SK-N-SH (cell line): ENCODE results near the gene DMD.

Experiments
- CHD2 ChIP-seq: fragments of 150-350 bp; IDR thresholded peaks from 2 replicates; pipeline ENCODE4 v1.6.1; 2018; ENCODE audit warnings: low read length; ENCODE audit not compliant: partially characterized antibody
- EZH2phosphoT487 ChIP-seq: fragments of 200-600 bp; sonication (generic); IDR thresholded peaks from 2 replicates; pipeline ENCODE4 v1.6.1; 2017; ENCODE audit warnings: low read depth, mixed run types, mild to moderate bottlenecking, antibody characterized with exemption, moderate library complexity, borderline replicate concordance
- FOSL2 ChIP-seq: IDR thresholded peaks from 2 replicates; pipeline ENCODE4 v1.4.0; 2012; ENCODE audit warnings: low read depth, mild to moderate bottlenecking, moderate library complexity, borderline replicate concordance
- FOXM1 ChIP-seq: IDR thresholded peaks from 2 replicates; pipeline ENCODE4 v1.4.0; 2012; ENCODE audit warnings: low read depth, mild to moderate bottlenecking
- POLR2AphosphoS5 ChIP-seq: IDR thresholded peaks from 2 replicates; pipeline ENCODE4 v1.6.1; 2012; ENCODE audit warnings: low read depth, low read length
- RCOR1 ChIP-seq: fragments of 150-350 bp; IDR thresholded peaks from 2 replicates; pipeline ENCODE4 v1.6.1; 2017; ENCODE audit warnings: antibody characterized with exemption, low read length
- RFX5 ChIP-seq: IDR thresholded peaks from 2 replicates; pipeline ENCODE4 v1.6.1; 2012; ENCODE audit warnings: mild to moderate bottlenecking, improper control_type of control experiment, low read length
- TAF1 ChIP-seq: IDR thresholded peaks from 2 replicates; pipeline ENCODE4 v1.6.1; 2012; ENCODE audit warnings: low read depth, mild to moderate bottlenecking, low read length, moderate library complexity, borderline replicate concordance
- YY1 ChIP-seq: IDR thresholded peaks from 2 replicates; pipeline ENCODE4 v1.4.0; 2012; ENCODE audit warnings: low read depth, mild to moderate bottlenecking
- TF ChIP-seq, protein P1 (sequence below): fragments of 150-350 bp; IDR thresholded peaks from 2 replicates; pipeline ENCODE4 v1.6.1; 2016; ENCODE audit warnings: mild to moderate bottlenecking, low read depth, low read length
- TF ChIP-seq, protein P2 (sequence below): fragments of 200-600 bp; sonication (generic); IDR thresholded peaks from 2 replicates; pipeline ENCODE4 v1.6.1; 2017; ENCODE audit warnings: antibody characterized with exemption, mild to moderate bottlenecking, moderate library complexity
- TF ChIP-seq, protein P3 (sequence below): IDR thresholded peaks from 2 replicates; pipeline ENCODE4 v1.4.0; 2012; ENCODE audit warnings: low read depth
- TF ChIP-seq, protein P4 (sequence below): fragments of 150-350 bp; IDR thresholded peaks from 2 replicates; pipeline ENCODE4 v1.6.1; 2017; ENCODE audit warnings: antibody characterized with exemption, low read length, low read depth, borderline replicate concordance
- TF ChIP-seq, protein P5 (sequence below): IDR thresholded peaks from 2 replicates; pipeline ENCODE4 v1.4.0; 2012; ENCODE audit warnings: low read depth, borderline replicate concordance

DNA sequence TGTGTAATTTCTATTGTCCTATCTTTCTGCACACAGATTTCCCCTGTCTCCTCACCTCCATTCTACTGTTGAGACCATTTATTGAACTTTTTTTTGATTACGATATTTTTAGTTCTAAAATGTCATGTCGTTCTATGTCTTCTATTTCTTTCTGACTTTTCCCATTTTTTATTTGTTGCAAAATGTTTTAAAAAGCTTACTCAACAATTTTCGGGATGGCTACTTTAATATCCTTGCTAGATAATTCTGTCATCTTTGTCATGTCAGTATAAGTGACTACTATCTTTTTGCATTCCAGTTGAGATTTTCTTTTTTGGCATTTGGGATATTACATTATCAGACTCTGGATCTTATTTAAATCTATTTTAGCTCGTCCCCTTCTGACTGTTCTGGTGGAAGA is 7.5 kb upstream of the DMD start:
- TF ChIP-seq, protein P1, sequence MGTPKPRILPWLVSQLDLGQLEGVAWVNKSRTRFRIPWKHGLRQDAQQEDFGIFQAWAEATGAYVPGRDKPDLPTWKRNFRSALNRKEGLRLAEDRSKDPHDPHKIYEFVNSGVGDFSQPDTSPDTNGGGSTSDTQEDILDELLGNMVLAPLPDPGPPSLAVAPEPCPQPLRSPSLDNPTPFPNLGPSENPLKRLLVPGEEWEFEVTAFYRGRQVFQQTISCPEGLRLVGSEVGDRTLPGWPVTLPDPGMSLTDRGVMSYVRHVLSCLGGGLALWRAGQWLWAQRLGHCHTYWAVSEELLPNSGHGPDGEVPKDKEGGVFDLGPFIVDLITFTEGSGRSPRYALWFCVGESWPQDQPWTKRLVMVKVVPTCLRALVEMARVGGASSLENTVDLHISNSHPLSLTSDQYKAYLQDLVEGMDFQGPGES = no peak
- TF ChIP-seq POLR2AphosphoS5 = no peak
- TF ChIP-seq, protein P2, sequence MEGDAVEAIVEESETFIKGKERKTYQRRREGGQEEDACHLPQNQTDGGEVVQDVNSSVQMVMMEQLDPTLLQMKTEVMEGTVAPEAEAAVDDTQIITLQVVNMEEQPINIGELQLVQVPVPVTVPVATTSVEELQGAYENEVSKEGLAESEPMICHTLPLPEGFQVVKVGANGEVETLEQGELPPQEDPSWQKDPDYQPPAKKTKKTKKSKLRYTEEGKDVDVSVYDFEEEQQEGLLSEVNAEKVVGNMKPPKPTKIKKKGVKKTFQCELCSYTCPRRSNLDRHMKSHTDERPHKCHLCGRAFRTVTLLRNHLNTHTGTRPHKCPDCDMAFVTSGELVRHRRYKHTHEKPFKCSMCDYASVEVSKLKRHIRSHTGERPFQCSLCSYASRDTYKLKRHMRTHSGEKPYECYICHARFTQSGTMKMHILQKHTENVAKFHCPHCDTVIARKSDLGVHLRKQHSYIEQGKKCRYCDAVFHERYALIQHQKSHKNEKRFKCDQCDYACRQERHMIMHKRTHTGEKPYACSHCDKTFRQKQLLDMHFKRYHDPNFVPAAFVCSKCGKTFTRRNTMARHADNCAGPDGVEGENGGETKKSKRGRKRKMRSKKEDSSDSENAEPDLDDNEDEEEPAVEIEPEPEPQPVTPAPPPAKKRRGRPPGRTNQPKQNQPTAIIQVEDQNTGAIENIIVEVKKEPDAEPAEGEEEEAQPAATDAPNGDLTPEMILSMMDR = no peak
- TF ChIP-seq, protein P3, sequence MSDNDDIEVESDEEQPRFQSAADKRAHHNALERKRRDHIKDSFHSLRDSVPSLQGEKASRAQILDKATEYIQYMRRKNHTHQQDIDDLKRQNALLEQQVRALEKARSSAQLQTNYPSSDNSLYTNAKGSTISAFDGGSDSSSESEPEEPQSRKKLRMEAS = no peak
- TF ChIP-seq RFX5 = no peak
- no peak for TF ChIP-seq YY1
- TF ChIP-seq TAF1 = no peak
- TF ChIP-seq, protein P4, sequence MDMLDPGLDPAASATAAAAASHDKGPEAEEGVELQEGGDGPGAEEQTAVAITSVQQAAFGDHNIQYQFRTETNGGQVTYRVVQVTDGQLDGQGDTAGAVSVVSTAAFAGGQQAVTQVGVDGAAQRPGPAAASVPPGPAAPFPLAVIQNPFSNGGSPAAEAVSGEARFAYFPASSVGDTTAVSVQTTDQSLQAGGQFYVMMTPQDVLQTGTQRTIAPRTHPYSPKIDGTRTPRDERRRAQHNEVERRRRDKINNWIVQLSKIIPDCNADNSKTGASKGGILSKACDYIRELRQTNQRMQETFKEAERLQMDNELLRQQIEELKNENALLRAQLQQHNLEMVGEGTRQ = no peak
- TF ChIP-seq FOSL2 = no peak
- TF ChIP-seq, protein P5, sequence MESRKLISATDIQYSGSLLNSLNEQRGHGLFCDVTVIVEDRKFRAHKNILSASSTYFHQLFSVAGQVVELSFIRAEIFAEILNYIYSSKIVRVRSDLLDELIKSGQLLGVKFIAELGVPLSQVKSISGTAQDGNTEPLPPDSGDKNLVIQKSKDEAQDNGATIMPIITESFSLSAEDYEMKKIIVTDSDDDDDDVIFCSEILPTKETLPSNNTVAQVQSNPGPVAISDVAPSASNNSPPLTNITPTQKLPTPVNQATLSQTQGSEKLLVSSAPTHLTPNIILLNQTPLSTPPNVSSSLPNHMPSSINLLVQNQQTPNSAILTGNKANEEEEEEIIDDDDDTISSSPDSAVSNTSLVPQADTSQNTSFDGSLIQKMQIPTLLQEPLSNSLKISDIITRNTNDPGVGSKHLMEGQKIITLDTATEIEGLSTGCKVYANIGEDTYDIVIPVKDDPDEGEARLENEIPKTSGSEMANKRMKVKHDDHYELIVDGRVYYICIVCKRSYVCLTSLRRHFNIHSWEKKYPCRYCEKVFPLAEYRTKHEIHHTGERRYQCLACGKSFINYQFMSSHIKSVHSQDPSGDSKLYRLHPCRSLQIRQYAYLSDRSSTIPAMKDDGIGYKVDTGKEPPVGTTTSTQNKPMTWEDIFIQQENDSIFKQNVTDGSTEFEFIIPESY = no peak
- TF ChIP-seq CHD2 = no peak
- no peak for TF ChIP-seq FOXM1
- no peak for TF ChIP-seq RCOR1
- no peak for TF ChIP-seq EZH2phosphoT487
